Activated T-cell treated with anti-CD3 and anti-CD28 coated beads, Interleukin-2, amount 50 U/mL, for 1 hour (primary cell): Measurements from ENCODE around the gene POU4F2.
"Not testable (repeated sequence)": the region's sequence is repeated elsewhere in the genome, so short reads cannot be mapped to it uniquely, and the experiment has no call there.

Source experiments
- DNase-seq: peaks from one replicate; pipeline ENCODE4 v3.0.0-alpha.2; 2020

Gene POU4F2

GRCh38 chr4:146661367-146661766 is 22.7 kb downstream of the POU4F2 start:
- DNase-seq: no peak

- DNase-seq: not testable (repeated sequence)
Observed at GRCh38 chr4:146663968-146664311, 25.2 kb downstream of the POU4F2 start.

- no peak for DNase-seq
Observed at GRCh38 chr4:146674829-146675570, 36.3 kb downstream of the POU4F2 start.
